NOMO-1 treated with dmso at 0.1 percent for 144 hours (cell line): Measurements from ENCODE around the gene CTAGE15.
"Not testable (repeated sequence)": the region's sequence is repeated elsewhere in the genome, so short reads cannot be mapped to it uniquely, and the experiment has no call there.

Experiments used
- DNase-seq: peaks from one replicate; lab custom pipeline; 2025; ENCODE audit not compliant: unreplicated experiment; lab: John Stamatoyannopoulos, UW

The CTAGE15 gene

GRCh38 chr7:143571501-143571900, at the start of gene CTAGE15:
TSS of gene CTAGE15 (plus strand) at chr7:143571801. CDS start at chr7:143571818, 17 bp downstream.
- DNase-seq = not testable (repeated sequence)

- not testable (repeated sequence) for DNase-seq
Measured at GRCh38 chr7:143522309-143522916, 49.2 kb upstream of the CTAGE15 start.

GRCh38 chr7:143531169-143531926, 40.3 kb upstream of the CTAGE15 start:
- not testable (repeated sequence) for DNase-seq

GRCh38 chr7:143531932-143532331, 39.7 kb upstream of the CTAGE15 start:
- not testable (repeated sequence) for DNase-seq

GRCh38 chr7:143533213-143533839, 38.3 kb upstream of the CTAGE15 start:
- not testable (repeated sequence) for DNase-seq

- DNase-seq = not testable (repeated sequence)
Measured at GRCh38 chr7:143536443-143536842, 35.2 kb upstream of the CTAGE15 start.

GRCh38 chr7:143543288-143544038, 28.1 kb upstream of the CTAGE15 start:
- DNase-seq = not testable (repeated sequence)

GRCh38 chr7:143555968-143556367, 15.6 kb upstream of the CTAGE15 start:
- DNase-seq = not testable (repeated sequence)

- not testable (repeated sequence) for DNase-seq
Measured at GRCh38 chr7:143563306-143563705, 8.3 kb upstream of the CTAGE15 start.

- DNase-seq = not testable (repeated sequence)
Measured at GRCh38 chr7:143566001-143566400, 5.6 kb upstream of the CTAGE15 start.

GRCh38 chr7:143588183-143588582, 16.6 kb downstream of the CTAGE15 start:
- not testable (repeated sequence) for DNase-seq

- DNase-seq = not testable (repeated sequence)
Measured at GRCh38 chr7:143589897-143590296, 18.3 kb downstream of the CTAGE15 start.

- not testable (repeated sequence) for DNase-seq
Measured at GRCh38 chr7:143598086-143598485, 26.5 kb downstream of the CTAGE15 start.

GRCh38 chr7:143603549-143603948, 31.9 kb downstream of the CTAGE15 start:
- not testable (repeated sequence) for DNase-seq

GRCh38 chr7:143606088-143606487, 34.5 kb downstream of the CTAGE15 start:
- DNase-seq = not testable (repeated sequence)

- not testable (repeated sequence) for DNase-seq
Measured at GRCh38 chr7:143615545-143615944, 43.9 kb downstream of the CTAGE15 start.

GRCh38 chr7:143617204-143617603, 45.6 kb downstream of the CTAGE15 start:
- not testable (repeated sequence) for DNase-seq

GRCh38 chr7:143620058-143620457, 48.5 kb downstream of the CTAGE15 start:
- not testable (repeated sequence) for DNase-seq

GRCh38 chr7:143620646-143621045, 49.0 kb downstream of the CTAGE15 start, which contains the start of gene TCAF2:
TSS of gene TCAF2 (plus strand) at chr7:143620974.
- not testable (repeated sequence) for DNase-seq

- not testable (repeated sequence) for DNase-seq
Measured at GRCh38 chr7:143621175-143621574, 49.6 kb downstream of the CTAGE15 start.

GRCh38 chr7:143622130-143622529, 50.5 kb downstream of the CTAGE15 start:
- DNase-seq = not testable (repeated sequence)
